ENCODE measurements around the gene FBXO42. TPM values are rescaled to one million over a fixed set of nuclear protein-coding genes. Genes with fewer than 3 reads are reported as not detected.
A peak's percentile ranks its signal among the peaks of the same experiment; 100 is the strongest.
"Not testable (repeated sequence)": the region's sequence is repeated elsewhere in the genome, so short reads cannot be mapped to it uniquely, and the experiment has no call there.

FBXO42 gene
- total RNA-seq, 3 donors from 2014 or later: 20.3 to 28.5 (median 26.7) TPM

DNA sequence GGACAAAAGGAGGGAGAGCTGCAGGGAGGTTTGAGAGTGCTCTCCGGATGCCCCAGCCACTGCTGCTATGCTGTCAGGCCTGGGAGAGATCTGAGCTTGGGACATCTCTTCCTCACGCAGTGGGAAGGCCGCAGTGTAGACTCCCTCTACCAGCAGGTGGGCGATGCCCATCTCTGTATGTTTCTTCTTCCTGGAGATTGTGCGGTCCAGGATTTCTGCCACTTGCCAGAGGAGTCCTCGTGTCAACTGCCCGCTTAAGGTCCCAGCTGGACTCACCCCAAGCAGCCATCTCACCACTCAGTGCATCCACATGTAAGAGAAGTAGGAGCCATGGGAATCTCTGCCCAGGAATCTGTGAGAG is 126.2 kb downstream of the FBXO42 start:
- H3K36me3 ChIP-seq: no peaks in the 10 kb centered on the region
- no peaks in the 10 kb centered on the region for H3K9me3 ChIP-seq
- DNase-seq (ENCODE audit: low spot score in 2 of 2): no peak
- peaks cover 4 to 7% of the 10 kb centered on the region in 2 donors for H3K27me3 ChIP-seq
- no peak overlapping the region for H3K27ac ChIP-seq
- intact Hi-C loops (cut with DNase I; ENCODE audit: low total_unique reads): no loop called here
- H3K4me3 ChIP-seq: no peak overlapping the region
- no peaks in the 10 kb centered on the region for H3K4me1 ChIP-seq
- no peak for TF ChIP-seq POLR2A (IDR thresholded peaks at IDR 0.05)
- TF ChIP-seq, protein P1, sequence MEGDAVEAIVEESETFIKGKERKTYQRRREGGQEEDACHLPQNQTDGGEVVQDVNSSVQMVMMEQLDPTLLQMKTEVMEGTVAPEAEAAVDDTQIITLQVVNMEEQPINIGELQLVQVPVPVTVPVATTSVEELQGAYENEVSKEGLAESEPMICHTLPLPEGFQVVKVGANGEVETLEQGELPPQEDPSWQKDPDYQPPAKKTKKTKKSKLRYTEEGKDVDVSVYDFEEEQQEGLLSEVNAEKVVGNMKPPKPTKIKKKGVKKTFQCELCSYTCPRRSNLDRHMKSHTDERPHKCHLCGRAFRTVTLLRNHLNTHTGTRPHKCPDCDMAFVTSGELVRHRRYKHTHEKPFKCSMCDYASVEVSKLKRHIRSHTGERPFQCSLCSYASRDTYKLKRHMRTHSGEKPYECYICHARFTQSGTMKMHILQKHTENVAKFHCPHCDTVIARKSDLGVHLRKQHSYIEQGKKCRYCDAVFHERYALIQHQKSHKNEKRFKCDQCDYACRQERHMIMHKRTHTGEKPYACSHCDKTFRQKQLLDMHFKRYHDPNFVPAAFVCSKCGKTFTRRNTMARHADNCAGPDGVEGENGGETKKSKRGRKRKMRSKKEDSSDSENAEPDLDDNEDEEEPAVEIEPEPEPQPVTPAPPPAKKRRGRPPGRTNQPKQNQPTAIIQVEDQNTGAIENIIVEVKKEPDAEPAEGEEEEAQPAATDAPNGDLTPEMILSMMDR (IDR thresholded peaks at IDR 0.05): no peak
- no peak for TF ChIP-seq POLR2AphosphoS5 (IDR thresholded peaks at IDR 0.05)

DNA sequence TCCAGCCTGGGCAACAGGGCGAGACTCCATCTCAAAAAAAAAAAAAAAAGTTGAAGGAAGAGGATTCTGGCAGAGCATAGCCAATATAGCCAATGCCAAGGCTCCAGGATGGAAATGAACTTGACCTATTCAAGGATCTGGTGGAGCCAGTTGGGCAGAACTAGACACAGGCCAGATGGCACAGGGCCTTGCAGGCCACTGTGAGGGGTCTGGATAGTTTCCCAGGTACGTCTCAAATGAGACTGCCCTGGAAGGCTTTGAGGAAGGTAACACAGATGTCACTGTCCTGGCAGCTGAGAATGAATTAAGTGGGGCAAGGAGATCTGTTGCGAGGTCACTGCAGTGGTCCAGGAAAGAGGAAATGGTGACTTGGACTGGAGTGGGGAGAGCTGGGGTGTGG is 127.8 kb downstream of the FBXO42 start:
- no peaks in the 10 kb centered on the region for H3K36me3 ChIP-seq
- H3K4me1 ChIP-seq: no peaks in the 10 kb centered on the region
- TF ChIP-seq POLR2AphosphoS5 (IDR thresholded peaks at IDR 0.05) (no peak), POLR2A (IDR thresholded peaks at IDR 0.05) (no peak)
- TF ChIP-seq, protein P1 (IDR thresholded peaks at IDR 0.05): no peak
- H3K27me3 ChIP-seq: peaks cover 4 to 7% of the 10 kb centered on the region in 2 donors
- H3K9me3 ChIP-seq: no peaks in the 10 kb centered on the region
- intact Hi-C loops (cut with DNase I; ENCODE audit: low total_unique reads): no loop called here
- H3K4me3 ChIP-seq: no peak overlapping the region
- peak overlapping the region; percentile 19 to 63 for H3K27ac ChIP-seq
- no peak for DNase-seq (ENCODE audit: low spot score in 2 of 2)

DNA sequence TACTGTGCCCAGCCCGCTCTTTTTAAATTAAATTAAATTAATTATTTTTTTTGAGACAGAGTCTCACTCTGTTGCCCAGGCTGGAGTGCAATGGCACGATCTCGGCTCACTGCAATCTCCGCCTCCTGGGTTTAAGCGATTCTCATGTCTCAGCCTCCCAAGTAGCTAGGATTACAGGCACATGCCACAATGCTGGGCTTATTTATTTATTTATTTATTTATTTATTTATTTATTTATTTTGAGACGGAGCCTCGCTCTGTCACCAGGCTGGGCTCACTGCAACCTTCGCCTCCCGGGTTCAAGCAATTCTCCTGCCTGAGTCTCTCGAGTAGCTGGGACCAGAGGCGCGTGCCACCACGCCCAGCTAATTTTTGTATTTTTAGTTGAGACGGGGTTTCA is 129.6 kb downstream of the FBXO42 start:
- H3K4me3 ChIP-seq; intact Hi-C loops (cut with DNase I; ENCODE audit: low total_unique reads); H3K27me3 ChIP-seq; H3K27ac ChIP-seq; H3K9me3 ChIP-seq; DNase-seq (ENCODE audit: low spot score in 2 of 2); H3K4me1 ChIP-seq; H3K36me3 ChIP-seq: not testable (repeated sequence)

DNA sequence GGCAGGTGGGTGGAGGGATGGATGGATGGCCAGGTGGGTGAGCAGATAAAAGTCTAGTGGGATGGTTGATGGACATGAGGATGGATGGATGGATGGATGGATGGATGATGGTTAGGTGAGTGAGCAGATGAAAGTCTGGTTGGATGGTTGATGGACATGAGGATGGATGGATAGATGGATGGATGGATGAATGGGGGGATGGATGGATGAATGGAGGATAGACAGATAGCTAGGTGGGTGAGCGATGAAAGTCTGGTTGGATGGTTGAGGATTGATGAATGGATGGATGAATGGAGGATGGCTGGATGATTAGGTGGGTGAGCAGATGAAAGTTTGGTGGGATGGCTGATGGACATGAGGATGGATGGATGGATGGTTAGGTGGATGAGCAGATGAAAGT is 130.8 kb downstream of the FBXO42 start:
- Histone ChIP-seq H3K4me1 (no peaks in the 10 kb centered on the region), H3K9me3 (no peaks in the 10 kb centered on the region), H3K27me3 (no peaks in the 10 kb centered on the region), H3K4me3 (no peak overlapping the region), H3K36me3 (no peaks in the 10 kb centered on the region), H3K27ac (no peak overlapping the region)
- intact Hi-C loops (cut with DNase I; ENCODE audit: low total_unique reads): no loop called here
- no peak for TF ChIP-seq POLR2A (IDR thresholded peaks at IDR 0.05)
- no peak for TF ChIP-seq POLR2AphosphoS5 (IDR thresholded peaks at IDR 0.05)
- TF ChIP-seq, protein P1 (IDR thresholded peaks at IDR 0.05): no peak
- no peak for DNase-seq (ENCODE audit: low spot score in 2 of 2)

DNA sequence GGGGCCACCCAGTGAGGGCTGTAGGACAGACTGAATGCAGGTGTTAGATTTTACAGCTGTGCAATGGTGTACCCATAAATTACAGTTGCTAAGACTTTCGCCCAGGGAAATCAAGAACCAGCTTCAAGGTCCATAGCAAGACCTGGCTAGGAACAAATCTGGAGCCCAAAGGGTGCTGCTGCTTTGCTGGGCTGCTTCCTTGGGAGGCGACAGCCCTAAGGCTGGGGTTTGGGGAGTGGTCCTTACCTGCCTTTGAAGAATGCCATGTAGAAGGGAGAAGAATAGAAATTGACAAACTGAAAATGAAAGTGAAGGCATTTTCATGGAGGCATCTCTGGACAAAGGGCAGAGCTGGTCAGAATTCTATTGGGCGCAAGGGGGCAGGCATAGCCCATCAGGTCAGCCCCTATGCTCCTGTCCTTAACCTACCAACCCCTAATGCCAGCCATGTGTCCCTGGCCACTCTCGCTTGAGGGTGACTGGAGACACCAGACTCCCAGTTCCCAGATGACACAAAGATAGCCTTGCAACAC is 132.2 kb downstream of the FBXO42 start:
- H3K27ac ChIP-seq: no peak overlapping the region
- H3K4me3 ChIP-seq: no peak overlapping the region
- TF ChIP-seq POLR2AphosphoS5 (IDR thresholded peaks at IDR 0.05): no peak
- no peak for TF ChIP-seq POLR2A (IDR thresholded peaks at IDR 0.05)
- TF ChIP-seq, protein P1 (IDR thresholded peaks at IDR 0.05): no peak
- H3K36me3 ChIP-seq: no peaks in the 10 kb centered on the region
- H3K9me3 ChIP-seq: no peaks in the 10 kb centered on the region
- intact Hi-C loops (cut with DNase I; ENCODE audit: low total_unique reads): no loop called here
- no peaks in the 10 kb centered on the region for H3K27me3 ChIP-seq
- no peaks in the 10 kb centered on the region for H3K4me1 ChIP-seq
- no peak for DNase-seq (ENCODE audit: low spot score in 2 of 2)

DNA sequence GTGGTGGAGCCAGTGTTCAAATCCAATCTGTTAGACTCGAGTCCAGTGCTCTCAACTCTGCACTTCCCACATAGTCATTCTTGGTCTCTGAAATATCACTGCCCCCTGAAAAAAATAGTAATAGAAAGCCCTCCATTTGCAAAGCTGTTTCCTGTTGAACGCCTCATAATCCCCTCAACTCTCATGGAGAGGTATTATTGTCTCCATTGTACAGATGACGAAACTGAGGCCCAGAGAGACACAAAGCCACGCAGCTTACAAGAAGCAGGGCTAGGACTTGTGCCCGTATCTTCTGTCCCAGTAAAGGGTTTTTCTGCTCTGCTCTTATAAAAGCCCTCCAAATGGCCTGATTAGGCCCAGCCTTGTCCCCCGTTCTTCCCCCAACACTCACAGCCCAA is 133.6 kb downstream of the FBXO42 start:
- Histone ChIP-seq H3K27ac (no peak overlapping the region), H3K4me1 (no peaks in the 10 kb centered on the region)

More for the DNA sequence above, 133.6 kb downstream of the FBXO42 start:
- H3K36me3 ChIP-seq: no peaks in the 10 kb centered on the region
- TF ChIP-seq POLR2AphosphoS5 (IDR thresholded peaks at IDR 0.05): no peak
- TF ChIP-seq, protein P1 (IDR thresholded peaks at IDR 0.05): no peak
- no peak for TF ChIP-seq POLR2A (IDR thresholded peaks at IDR 0.05)
- no peaks in the 10 kb centered on the region for H3K27me3 ChIP-seq
- no peak for DNase-seq (ENCODE audit: low spot score in 2 of 2)
- H3K9me3 ChIP-seq: no peaks in the 10 kb centered on the region
- no peak overlapping the region for H3K4me3 ChIP-seq
- intact Hi-C loops (cut with DNase I; ENCODE audit: low total_unique reads): no loop called here

All from breast epithelium (tissue), 4 donors.